ENCODE measurements around the gene SINHCAF.

- TF ChIP-seq CTCF (IDR thresholded peaks at IDR 0.05) (no peak), POLR2A (IDR thresholded peaks at IDR 0.05) (peak; percentile 11)
Observed at GRCh38 chr12:31323391-31324115, 2.4 kb downstream of the SINHCAF start.

Data from breast epithelium (tissue), 3 donors.